Transverse colon (tissue), 4 donors: ENCODE results near the gene NPLOC4.
A peak's percentile ranks its signal among the peaks of the same experiment; 100 is the strongest.

Source experiments
- CTCF ChIP-seq, 5 experiments: fragments of 200-600 bp in 3 of 5; fragments of 450-650 bp in 2 of 5; sonication (generic) in 3 of 5; IDR thresholded peaks; 1 replicate in 2 of 5; 2 replicates in 3 of 5; pipeline ENCODE4 v1.5.1; 2016 to 2017; ENCODE audit warnings: antibody characterized with exemption in 5 of 5, inconsistent platforms in 3 of 5, mild to moderate bottlenecking in 2 of 5, moderate library complexity in 1 of 5
- POLR2AphosphoS5 ChIP-seq, 3 donors: sonication (generic); formaldehyde crosslinking; IDR thresholded peaks; one replicate each; pipeline ENCODE4 v1.6.1; 2016; ENCODE audit warnings: antibody characterized with exemption in 3 of 3

DNA sequence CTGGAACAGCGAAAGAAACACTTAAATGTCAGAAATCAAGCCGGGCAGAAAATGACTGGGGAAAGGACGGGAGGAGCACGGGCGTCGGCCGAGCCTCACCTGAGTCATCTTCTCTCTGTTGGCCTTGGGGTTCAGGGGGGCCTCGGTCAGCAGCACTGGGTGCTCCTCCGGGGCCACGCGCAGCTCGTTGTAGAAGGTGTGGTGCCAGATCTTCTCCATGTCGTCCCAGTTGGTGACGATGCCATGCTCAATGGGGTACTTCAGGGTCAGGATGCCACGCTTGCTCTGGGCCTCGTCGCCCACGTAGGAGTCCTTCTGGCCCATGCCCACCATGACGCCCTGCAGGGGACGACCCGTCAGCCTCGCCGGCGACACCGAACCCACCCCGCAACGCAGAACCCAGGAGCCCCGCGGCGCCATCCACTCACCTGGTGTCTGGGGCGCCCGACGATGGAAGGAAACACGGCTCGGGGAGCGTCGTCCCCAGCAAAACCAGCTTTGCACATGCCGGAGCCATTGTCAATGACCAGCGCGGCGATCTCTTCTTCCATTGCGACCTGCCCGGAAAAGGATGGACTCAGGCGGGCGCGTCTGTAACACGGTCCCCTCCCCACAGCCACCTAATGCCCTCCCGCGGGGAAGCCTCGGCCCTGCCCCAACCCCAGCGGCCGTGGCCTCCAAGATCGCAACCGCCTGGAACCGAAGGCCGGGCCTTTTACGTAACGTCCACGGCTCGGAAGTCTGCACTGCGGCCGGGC lies 124.9 kb downstream of the NPLOC4 start:
- TF ChIP-seq CTCF (IDR thresholded peaks at IDR 0.05) (no peak), POLR2AphosphoS5 (IDR thresholded peaks at IDR 0.05) (peak in 1 of 3 donors; percentile 43)
